ENCODE data around the gene JARID2.

JARID2 gene

GRCh38 chr6:15523679-15524630 lies 278.1 kb downstream of the JARID2 start:
- no peak for TF ChIP-seq CTCF (IDR thresholded peaks at IDR 0.05; ENCODE audit: low read depth, low read length)
- H3K4me3 ChIP-seq (ENCODE audit: low read depth, low read length) = no peak overlapping the region
- in situ Hi-C loops (cut with HindIII; ENCODE audit: low sequenced_read_pairs) = no loop called here
- DNase-seq (ENCODE audit: low read depth, low spot score) = no peak

- in situ Hi-C loops (cut with HindIII; ENCODE audit: low sequenced_read_pairs) = no loop called here
- no peak for DNase-seq (ENCODE audit: low read depth, low spot score)
- no peak for TF ChIP-seq CTCF (IDR thresholded peaks at IDR 0.05; ENCODE audit: low read depth, low read length)
- H3K4me3 ChIP-seq (ENCODE audit: low read depth, low read length) = no peak overlapping the region
Measured at GRCh38 chr6:15524861-15525401, 279.1 kb downstream of the JARID2 start.

- in situ Hi-C loops (cut with HindIII; ENCODE audit: low sequenced_read_pairs) = no loop called here
- DNase-seq (ENCODE audit: low read depth, low spot score) = no peak
- H3K4me3 ChIP-seq (ENCODE audit: low read depth, low read length) = no peak overlapping the region
- TF ChIP-seq CTCF (IDR thresholded peaks at IDR 0.05; ENCODE audit: low read depth, low read length) = no peak
Measured at GRCh38 chr6:15526212-15526701, 280.4 kb downstream of the JARID2 start.

GRCh38 chr6:15527838-15528617 lies 282.2 kb downstream of the JARID2 start:
- in situ Hi-C loops (cut with HindIII; ENCODE audit: low sequenced_read_pairs) = no loop called here
- H3K4me3 ChIP-seq (ENCODE audit: low read depth, low read length) = no peak overlapping the region
- DNase-seq (ENCODE audit: low read depth, low spot score) = no peak
- TF ChIP-seq CTCF (IDR thresholded peaks at IDR 0.05; ENCODE audit: low read depth, low read length) = no peak

- no peak for TF ChIP-seq CTCF (IDR thresholded peaks at IDR 0.05; ENCODE audit: low read depth, low read length)
- in situ Hi-C loops (cut with HindIII; ENCODE audit: low sequenced_read_pairs) = no loop called here
- DNase-seq (ENCODE audit: low read depth, low spot score) = no peak
- no peak overlapping the region for H3K4me3 ChIP-seq (ENCODE audit: low read depth, low read length)
Measured at GRCh38 chr6:15528870-15529269, 283.0 kb downstream of the JARID2 start.

- in situ Hi-C loops (cut with HindIII; ENCODE audit: low sequenced_read_pairs) = no loop called here
- H3K4me3 ChIP-seq (ENCODE audit: low read depth, low read length) = no peak overlapping the region
- DNase-seq (ENCODE audit: low read depth, low spot score) = no peak
- TF ChIP-seq CTCF (IDR thresholded peaks at IDR 0.05; ENCODE audit: low read depth, low read length) = no peak
Measured at GRCh38 chr6:15530411-15530810, 284.5 kb downstream of the JARID2 start.
